Measurements from ENCODE around the gene SGF29.
"Not testable (repeated sequence)": the region's sequence is repeated elsewhere in the genome, so short reads cannot be mapped to it uniquely, and the experiment has no call there.

Gene SGF29

GRCh38 chr16:28553776-28554633 is at the start of gene SGF29:
TSS of gene SGF29 (plus strand) at chr16:28553920. CDS start at chr16:28581070, 27,150 bp downstream.
- DNase-seq, result peak; percentile 85 to 97 (median 96)

- DNase-seq, result peak in 2 of 3 experiments; percentile 26 to 75
Observed at GRCh38 chr16:28504707-28505404, 48.9 kb upstream of the SGF29 start.

GRCh38 chr16:28505489-28506137 is 48.1 kb upstream of the SGF29 start:
- DNase-seq, result peak in 1 of 3 experiments; percentile 28

- no peak for DNase-seq
Observed at GRCh38 chr16:28511031-28511430, 42.7 kb upstream of the SGF29 start.

GRCh38 chr16:28511801-28512789 is 41.6 kb upstream of the SGF29 start:
- no peak for DNase-seq

- DNase-seq, result no peak
Observed at GRCh38 chr16:28513484-28514181, 40.1 kb upstream of the SGF29 start.

GRCh38 chr16:28514246-28514645 is 39.5 kb upstream of the SGF29 start:
- DNase-seq, result no peak

- DNase-seq, result no peak
Observed at GRCh38 chr16:28520672-28521071, 33.0 kb upstream of the SGF29 start.

- no peak for DNase-seq
Observed at GRCh38 chr16:28521436-28521835, 32.3 kb upstream of the SGF29 start.

GRCh38 chr16:28522792-28523191 is 30.9 kb upstream of the SGF29 start:
- DNase-seq, result no peak

- no peak for DNase-seq
Observed at GRCh38 chr16:28524681-28525171, 29.0 kb upstream of the SGF29 start.

GRCh38 chr16:28526201-28527099 is 27.3 kb upstream of the SGF29 start:
- DNase-seq, result no peak

- not testable (repeated sequence) for DNase-seq
Observed at GRCh38 chr16:28527100-28527785, 26.5 kb upstream of the SGF29 start.

- DNase-seq, result no peak
Observed at GRCh38 chr16:28527985-28528384, 25.7 kb upstream of the SGF29 start.

GRCh38 chr16:28528463-28528867 is 25.3 kb upstream of the SGF29 start:
- DNase-seq, result no peak

- DNase-seq, result no peak
Observed at GRCh38 chr16:28529124-28529523, 24.6 kb upstream of the SGF29 start.

GRCh38 chr16:28531777-28532744 is 21.7 kb upstream of the SGF29 start:
- DNase-seq, result no peak

- no peak for DNase-seq
Observed at GRCh38 chr16:28532940-28533647, 20.6 kb upstream of the SGF29 start.

Data from NCI-H1417 (cell line).